GM10266 (cell line): ENCODE measurements around the gene BLACAT1.

Experiments used
- DNase-seq: peaks from one replicate; pipeline ENCODE4 v3.0.0; 2012; ENCODE audit errors: extremely low spot score
- TF ChIP-seq, protein P1 (sequence below): IDR thresholded peaks from 2 replicates; pipeline ENCODE4 v1.5.1; 2012; ENCODE audit warnings: mild to moderate bottlenecking, low read depth; ENCODE audit not compliant: control insufficient read depth, insufficient read depth; ENCODE audit errors: missing control alignments

Gene BLACAT1

DNA sequence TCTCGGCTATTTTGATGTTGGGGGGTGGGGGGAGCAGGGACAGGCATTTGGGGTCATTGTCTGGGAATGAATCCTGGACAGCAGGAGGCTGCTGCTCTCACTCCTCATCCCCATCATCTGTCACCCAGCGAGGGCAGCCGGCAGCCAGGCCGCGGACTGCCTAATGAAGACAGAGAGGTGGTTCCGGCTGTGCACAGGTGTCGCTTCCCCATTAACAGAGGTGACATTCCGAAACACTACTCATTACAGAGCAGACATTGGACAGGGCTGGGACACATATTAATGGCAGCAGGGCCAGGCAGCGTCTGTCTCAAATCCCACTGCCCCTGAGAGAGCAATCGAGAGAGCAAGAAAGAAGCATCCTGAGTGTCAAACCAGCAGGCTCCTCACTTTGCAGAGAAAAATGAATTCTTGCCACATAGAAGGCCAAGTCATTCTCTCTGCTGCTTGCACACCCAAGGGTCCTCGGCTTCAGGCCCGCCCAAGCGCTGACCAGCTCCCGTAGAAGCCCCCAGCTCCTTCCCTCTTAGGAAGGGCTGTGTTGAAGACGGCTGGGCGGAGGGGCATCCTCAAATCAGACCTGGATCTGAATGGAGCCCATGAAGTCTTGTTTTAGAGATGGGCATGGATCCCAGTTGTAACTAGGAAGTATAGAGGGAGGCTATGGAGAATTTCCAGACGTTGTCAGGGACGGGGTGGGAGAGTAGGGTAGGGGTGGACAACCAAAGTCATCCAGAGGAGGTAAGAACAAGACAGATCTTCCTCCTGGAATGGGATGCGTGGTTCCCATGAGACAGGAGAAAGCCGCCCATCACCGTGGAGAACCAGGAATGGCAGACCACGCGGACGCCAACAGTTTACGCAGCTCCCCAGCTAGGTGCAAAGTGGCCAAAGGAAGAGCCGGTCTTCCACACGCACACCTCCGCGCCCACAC is 25.8 kb downstream of the BLACAT1 start:
- TF ChIP-seq, protein P1, sequence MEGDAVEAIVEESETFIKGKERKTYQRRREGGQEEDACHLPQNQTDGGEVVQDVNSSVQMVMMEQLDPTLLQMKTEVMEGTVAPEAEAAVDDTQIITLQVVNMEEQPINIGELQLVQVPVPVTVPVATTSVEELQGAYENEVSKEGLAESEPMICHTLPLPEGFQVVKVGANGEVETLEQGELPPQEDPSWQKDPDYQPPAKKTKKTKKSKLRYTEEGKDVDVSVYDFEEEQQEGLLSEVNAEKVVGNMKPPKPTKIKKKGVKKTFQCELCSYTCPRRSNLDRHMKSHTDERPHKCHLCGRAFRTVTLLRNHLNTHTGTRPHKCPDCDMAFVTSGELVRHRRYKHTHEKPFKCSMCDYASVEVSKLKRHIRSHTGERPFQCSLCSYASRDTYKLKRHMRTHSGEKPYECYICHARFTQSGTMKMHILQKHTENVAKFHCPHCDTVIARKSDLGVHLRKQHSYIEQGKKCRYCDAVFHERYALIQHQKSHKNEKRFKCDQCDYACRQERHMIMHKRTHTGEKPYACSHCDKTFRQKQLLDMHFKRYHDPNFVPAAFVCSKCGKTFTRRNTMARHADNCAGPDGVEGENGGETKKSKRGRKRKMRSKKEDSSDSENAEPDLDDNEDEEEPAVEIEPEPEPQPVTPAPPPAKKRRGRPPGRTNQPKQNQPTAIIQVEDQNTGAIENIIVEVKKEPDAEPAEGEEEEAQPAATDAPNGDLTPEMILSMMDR: no peak
- no peak for DNase-seq

DNA sequence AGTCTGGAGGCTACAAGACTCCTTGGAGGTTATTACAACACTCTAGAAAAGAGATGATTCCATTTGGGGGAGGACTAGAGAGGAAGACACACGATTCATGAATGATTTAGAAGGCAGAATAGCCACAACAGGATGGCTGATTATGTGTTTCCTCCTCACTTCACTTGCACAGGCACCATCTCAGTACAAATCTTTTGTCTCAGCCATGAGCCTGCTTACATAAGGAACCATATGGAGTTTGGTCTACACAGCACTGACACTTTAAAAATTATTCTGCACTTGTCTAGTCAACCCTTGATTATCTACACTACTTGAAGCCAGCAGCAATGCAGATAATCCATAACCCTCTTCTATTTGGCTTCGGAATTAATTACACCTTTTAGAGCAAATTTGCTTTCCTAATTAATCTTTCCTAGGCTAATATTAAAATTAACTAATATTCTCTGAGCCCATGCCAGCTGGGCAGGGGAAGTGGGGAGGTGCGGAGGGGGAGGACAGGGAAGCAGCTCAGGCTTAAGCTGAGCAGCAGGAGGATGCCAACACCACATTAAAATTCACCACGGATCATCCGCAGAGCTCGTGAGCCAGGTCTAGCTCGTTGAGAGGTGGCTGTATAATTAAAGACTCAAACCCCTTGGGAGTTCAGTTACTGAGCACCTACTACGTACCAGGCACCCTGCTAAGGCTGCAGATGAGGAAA is 30.8 kb downstream of the BLACAT1 start:
- DNase-seq: no peak
- TF ChIP-seq, protein P1: no peak

DNA sequence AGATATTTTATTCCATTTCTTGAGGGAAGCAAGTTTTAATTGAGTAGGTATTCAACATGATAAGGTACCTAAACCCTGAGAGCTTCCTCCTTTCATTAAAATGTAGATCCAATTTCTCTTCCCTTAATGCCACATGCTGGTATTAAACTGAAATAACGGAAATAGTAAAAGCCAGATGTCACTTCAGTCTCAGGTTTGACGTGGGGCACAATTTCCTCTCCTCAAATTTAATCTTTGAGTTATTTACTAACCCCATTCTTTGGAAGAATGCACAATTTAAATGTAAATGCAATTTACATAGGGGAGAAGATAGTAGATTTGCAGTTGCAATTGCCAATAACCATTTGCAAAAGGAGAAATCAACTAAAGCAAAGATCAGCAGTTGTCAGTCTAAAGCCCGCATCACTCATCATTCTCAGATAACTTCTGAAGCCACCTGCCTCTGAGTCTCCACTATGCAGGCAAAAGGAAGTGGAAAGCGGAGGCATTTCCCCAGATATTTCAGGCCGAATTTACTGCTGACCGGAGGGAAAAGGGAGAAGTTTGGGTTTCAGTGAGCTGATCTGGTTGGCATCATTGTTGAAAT is 31.9 kb downstream of the BLACAT1 start:
- no peak for DNase-seq
- TF ChIP-seq, protein P1: no peak

DNA sequence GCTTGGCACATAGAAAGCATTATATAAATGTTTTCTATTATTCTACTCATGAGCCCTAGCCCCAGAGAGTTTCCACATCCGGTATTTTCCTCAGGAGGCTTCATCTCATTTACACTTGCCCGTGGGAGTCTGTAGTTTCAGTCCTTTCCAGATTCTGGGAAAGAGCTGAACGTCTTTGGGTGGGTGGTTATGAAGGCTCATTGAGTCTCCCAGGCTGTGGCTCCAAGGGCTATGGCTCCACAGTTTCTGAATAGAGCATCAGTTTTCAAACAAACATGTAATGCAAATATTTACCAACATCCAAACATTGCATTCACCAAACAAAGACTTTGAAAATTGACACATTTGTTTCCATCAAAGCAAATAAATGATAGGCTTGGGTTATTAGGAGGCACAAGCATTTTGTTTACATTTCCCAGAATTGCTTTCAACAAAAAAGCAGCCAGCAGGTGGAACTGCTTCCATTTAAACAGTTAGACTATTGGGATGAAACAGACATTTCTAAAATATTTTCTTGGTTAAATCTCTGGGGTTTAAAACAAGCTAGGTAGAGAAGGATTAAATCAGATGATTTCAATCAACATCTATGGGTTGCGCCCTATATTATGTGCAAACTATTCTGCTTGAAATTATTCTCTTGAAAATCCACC is 32.7 kb downstream of the BLACAT1 start:
- TF ChIP-seq, protein P1: no peak
- no peak for DNase-seq

DNA sequence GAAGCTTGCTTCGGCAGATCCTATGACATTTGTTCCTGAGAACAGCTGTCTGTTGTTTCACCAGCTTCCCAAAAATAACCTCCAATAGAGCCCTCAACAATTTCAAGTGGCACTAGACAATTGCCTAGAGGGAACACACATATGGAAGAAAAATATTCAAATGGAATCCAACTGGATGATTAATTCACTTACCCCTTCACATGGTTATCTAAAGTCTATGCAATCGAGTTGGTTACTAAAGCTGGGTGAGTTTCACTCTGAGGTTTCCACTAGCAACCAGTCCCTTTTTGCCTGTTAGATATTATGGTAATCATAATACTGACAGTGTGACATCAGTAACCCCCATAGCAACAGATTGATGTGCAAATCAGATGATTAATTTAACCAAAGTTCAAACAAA is 34.0 kb downstream of the BLACAT1 start, which contains the start of gene LEMD1:
Gene LEMD1, minus strand, starts transcription at position 259 of the 400 bp plus-strand sequence. CDS start 1,520 bp downstream, outside the sequence.
- TF ChIP-seq, protein P1: no peak
- DNase-seq: no peak

DNA sequence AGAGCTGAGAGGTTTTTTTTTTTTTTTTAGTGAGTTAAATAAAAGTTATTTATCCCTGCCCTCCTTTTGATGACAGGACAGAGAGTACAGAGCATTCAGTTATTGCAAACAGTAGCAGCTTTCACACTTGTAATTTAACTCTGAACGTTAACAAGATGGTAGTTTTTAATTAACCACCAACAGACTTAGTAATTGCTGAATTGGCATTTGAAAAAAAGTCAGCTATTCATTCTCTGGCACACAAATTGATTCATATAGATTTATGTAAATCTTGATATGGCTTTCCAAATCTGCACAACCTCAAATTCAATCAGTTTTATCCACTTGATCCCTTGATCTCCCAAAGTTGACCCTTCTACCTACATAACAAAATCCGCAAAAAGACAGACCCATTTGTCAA is 34.9 kb downstream of the BLACAT1 start:
- TF ChIP-seq, protein P1: no peak
- no peak for DNase-seq
